HEK293T (cell line): ENCODE results near the gene MPND.

ENCODE experiments used
- CTCF ChIA-PET: fragments of 350-600 bp; formaldehyde crosslinking; extraction: SDS; loops from one replicate; lab custom pipeline; 2021; ENCODE audit warnings: antibody characterized with exemption, inconsistent platforms; lab: Yijun Ruan, JAX
- POLR2A ChIA-PET: fragments of 350-600 bp; formaldehyde crosslinking; extraction: SDS; loops from one replicate; lab custom pipeline; 2020; ENCODE audit warnings: antibody characterized with exemption, inconsistent platforms; lab: Yijun Ruan, JAX
- DNase-seq: peaks from one replicate; pipeline ENCODE4 v3.0.0; 2012; ENCODE audit warnings: mixed read lengths; ENCODE audit errors: extremely low spot score
- ARNT ChIP-seq: fragments of 450-650 bp; IDR thresholded peaks from 2 replicates; pipeline ENCODE4 v1.6.1; 2017; ENCODE audit warnings: mild to moderate bottlenecking
- BHLHE40 ChIP-seq: fragments of 450-650 bp; IDR thresholded peaks from 2 replicates; pipeline ENCODE4 v1.6.1; 2016; ENCODE audit warnings: mild to moderate bottlenecking, moderate library complexity, borderline replicate concordance
- CTBP1 ChIP-seq: fragments of 450-650 bp; IDR thresholded peaks from 2 replicates; pipeline ENCODE4 v1.6.1; 2016; ENCODE audit warnings: borderline replicate concordance
- ELF4 ChIP-seq: fragments of 450-650 bp; IDR thresholded peaks from 2 replicates; pipeline ENCODE4 v1.6.1; 2017; ENCODE audit warnings: antibody characterized with exemption
- FOXA1 ChIP-seq: fragments of 450-650 bp; IDR thresholded peaks from 2 replicates; pipeline ENCODE4 v1.6.1; 2016; ENCODE audit warnings: mild to moderate bottlenecking
- FOXK2 ChIP-seq: fragments of 450-650 bp; IDR thresholded peaks from 2 replicates; pipeline ENCODE4 v1.6.1; 2016; ENCODE audit warnings: mild to moderate bottlenecking
- FOXM1 ChIP-seq: fragments of 450-650 bp; IDR thresholded peaks from 2 replicates; pipeline ENCODE4 v1.6.1; 2017; ENCODE audit warnings: mild to moderate bottlenecking, borderline replicate concordance
- HDGF ChIP-seq: fragments of 450-650 bp; IDR thresholded peaks from 2 replicates; pipeline ENCODE4 v1.6.1; 2017; ENCODE audit warnings: antibody characterized with exemption, borderline replicate concordance
- L3MBTL2 ChIP-seq: fragments of 450-650 bp; conservative IDR thresholded peaks from 2 replicates; pipeline ENCODE4 v1.6.1; 2016; ENCODE audit warnings: mild to moderate bottlenecking
- LEF1 ChIP-seq: fragments of 450-650 bp; IDR thresholded peaks from 2 replicates; pipeline ENCODE4 v1.6.1; 2017; ENCODE audit warnings: mild to moderate bottlenecking, borderline replicate concordance
- NFRKB ChIP-seq: fragments of 450-650 bp; IDR thresholded peaks from 2 replicates; pipeline ENCODE4 v1.6.1; 2016; ENCODE audit warnings: mild to moderate bottlenecking, moderate library complexity
- SP1 ChIP-seq: fragments of 450-650 bp; IDR thresholded peaks from 2 replicates; pipeline ENCODE4 v1.6.1; 2017
- SUZ12 ChIP-seq: fragments of 450-650 bp; IDR thresholded peaks from 2 replicates; pipeline ENCODE4 v1.6.1; 2016; ENCODE audit warnings: mild to moderate bottlenecking
- TARDBP ChIP-seq: fragments of 450-650 bp; IDR thresholded peaks from 2 replicates; pipeline ENCODE4 v1.6.1; 2016
- ZNF384 ChIP-seq: fragments of 450-650 bp; IDR thresholded peaks from 2 replicates; pipeline ENCODE4 v1.6.1; 2016
- TF ChIP-seq, protein P1 (sequence below): fragments of 450-650 bp; IDR thresholded peaks from 2 replicates; pipeline ENCODE4 v1.6.1; 2016

The MPND gene

DNA sequence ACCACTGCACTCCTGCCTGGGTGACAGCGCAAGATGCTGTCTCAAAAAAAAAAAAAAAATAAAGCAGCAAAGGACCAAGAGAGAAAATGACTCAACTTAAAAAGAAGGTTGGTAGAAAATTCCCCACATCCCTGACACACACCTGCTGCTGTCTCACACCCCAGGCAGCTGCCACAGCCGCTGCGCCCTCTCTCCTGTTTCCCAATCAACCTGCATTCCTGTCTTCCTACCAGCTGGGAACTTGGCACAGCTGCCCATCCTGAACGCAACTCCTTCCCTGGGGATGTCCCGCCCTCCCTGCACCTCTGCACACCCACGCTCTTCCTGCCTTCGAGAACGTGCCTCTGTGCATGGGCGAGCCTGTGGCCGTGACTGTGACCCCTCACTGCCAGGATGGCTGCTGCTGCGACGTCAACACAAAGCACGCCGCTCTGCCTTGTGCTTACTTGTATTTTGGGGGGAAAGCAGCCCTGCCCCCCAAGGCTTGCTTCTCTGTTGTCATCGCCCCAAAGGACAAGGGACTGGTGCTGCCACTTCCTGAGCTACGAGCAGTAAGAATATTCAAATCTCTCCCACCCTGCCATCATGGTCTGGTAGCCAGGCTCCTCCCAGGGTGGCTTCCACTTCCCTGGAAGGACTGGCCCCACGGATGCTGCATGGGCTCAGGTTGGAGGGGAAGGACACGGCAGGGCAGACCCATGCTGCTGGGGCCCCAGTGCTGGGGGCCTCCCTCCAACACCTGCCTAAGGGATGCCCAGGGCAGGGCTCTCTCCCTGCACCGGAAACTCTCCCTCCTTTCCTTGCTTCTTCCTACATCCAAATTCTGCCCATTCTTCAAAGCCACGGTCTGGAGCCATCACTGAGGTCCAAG is 36.3 kb downstream of the MPND start:
- CTCF ChIA-PET: no interaction called here
- TF ChIP-seq FOXK2 (no peak), L3MBTL2 (no peak), FOXA1 (no peak)
- no peak for DNase-seq
- POLR2A ChIA-PET: no interaction called here

DNA sequence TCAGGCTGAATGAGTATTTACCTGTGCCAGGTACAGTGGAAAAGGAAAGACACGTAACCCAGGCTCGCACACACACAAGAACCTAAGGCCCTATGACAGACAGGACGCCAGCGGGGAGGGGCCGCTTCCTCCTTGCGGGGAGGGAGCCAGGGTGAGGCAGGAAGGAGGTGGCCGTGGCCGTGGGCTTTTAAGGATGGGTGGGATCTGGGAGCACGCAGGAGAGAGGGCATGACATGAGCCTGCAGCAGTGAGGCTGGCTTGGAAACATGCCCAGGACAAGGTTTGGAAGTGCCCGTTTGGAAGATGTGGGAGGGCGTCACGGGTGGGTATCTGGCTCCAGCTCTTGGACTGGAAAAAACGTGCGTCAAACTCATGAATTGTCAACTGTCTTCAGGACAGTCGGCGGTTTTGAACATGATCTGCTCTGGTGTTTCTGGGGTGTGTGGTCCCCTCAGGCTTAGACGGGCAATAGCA is 36.9 kb downstream of the MPND start:
- CTCF ChIA-PET: interaction anchor here (1.2 kb wide), 1 partner anchor 28 kb away, joined by 4 read pairs; no protein-coding TSS in a partner anchor
- DNase-seq: no peak
- TF ChIP-seq L3MBTL2 (no peak), BHLHE40 (no peak), ZNF384 (no peak), LEF1 (no peak), FOXA1 (no peak), SUZ12 (no peak), FOXK2 (no peak), ARNT (no peak), SP1 (no peak)
- TF ChIP-seq, protein P1, sequence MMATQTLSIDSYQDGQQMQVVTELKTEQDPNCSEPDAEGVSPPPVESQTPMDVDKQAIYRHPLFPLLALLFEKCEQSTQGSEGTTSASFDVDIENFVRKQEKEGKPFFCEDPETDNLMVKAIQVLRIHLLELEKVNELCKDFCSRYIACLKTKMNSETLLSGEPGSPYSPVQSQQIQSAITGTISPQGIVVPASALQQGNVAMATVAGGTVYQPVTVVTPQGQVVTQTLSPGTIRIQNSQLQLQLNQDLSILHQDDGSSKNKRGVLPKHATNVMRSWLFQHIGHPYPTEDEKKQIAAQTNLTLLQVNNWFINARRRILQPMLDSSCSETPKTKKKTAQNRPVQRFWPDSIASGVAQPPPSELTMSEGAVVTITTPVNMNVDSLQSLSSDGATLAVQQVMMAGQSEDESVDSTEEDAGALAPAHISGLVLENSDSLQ: no peak
- POLR2A ChIA-PET: interaction anchor here (1.0 kb wide), 1 partner anchor 22 kb away, joined by 3 read pairs; the partner anchor contains the start of gene CHAF1A

DNA sequence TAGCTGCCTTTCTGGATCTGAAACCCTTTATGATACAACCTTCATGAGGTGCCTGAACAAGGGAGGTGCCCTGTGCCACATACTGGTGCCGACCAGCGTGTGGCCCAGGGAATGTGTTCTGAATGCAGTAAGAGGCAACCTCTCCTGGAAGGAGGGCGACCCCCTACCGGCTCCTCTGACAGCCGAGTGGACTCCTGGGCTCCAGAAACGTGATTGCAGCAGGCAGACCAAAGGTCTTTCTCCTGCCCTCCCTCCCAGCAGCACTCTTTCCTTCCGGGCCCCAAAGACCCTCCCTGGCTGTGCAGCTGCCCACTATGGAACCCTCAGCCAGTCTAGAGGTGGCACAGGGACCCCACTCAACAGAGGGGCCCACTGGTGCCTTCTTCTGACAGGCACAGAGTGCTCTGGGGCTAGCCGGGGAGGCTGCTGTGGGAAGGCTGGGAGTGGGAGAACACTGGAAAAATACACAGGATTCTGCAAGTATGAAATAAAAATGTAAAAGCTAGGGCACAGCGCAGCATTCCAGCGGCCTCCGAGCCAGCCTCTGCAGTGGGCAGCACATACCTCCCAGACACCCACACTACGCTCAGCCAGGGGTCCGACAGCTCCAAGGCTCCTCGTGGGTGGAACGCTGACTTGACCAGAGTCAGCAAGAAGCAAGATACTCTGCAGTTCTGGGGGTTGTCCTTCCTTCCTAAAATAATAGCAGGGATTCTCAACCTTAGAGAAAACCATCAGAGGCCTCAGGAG is 42.1 kb downstream of the MPND start:
- no peak for DNase-seq
- CTCF ChIA-PET: no interaction called here
- TF ChIP-seq FOXA1: no peak
- no peak for TF ChIP-seq BHLHE40
- TF ChIP-seq LEF1: no peak
- no peak for TF ChIP-seq FOXM1
- POLR2A ChIA-PET: interaction anchor here (0.9 kb wide), 1 partner anchor 17 kb away, joined by 3 read pairs; no protein-coding TSS in a partner anchor

DNA sequence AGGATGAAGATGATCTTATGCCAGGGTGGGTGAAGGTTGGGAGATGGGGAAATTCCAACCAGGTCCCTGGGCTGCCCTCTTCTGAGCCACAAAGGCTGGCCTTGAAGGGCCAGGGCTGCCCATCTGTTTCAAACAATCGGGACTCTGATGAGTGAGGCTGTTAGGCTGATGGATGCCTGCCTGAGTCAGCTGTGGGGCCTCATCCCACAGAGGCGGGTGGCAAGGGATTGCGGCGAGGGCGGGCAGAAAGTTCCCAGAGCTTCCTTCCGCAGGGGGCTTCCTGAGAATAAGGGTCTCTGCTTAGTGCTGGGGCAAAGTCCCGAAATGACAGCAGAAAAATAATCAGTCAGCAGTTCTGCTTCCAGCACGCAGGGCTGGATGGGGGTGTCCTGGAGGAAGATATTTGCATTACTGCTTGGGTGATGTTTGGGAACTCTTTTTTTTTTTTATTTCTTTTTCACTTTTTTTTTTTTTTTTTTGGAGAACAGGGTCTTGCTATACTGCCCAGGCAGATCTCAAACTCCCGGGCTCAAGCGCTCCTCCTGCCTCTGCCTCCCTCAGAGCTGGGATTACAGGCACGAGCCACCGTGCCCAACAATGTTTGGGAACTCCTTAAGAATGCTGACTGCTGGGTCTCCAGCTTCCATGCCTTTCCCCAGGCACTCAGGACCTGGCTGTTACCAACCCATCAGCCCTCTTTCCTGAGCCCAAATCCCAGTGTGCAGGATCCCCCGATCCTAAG is 42.9 kb downstream of the MPND start:
- ChIA-PET CTCF (no interaction called here), POLR2A (interaction anchor here (0.9 kb wide), 2 partner anchors 16 to 44 kb away, joined by 3 read pairs; no protein-coding TSS in a partner anchor)
- TF ChIP-seq FOXM1 (no peak), L3MBTL2 (no peak), ZNF384 (0 out of 2 replicates have a peak, but pooled peaks have one; percentile 27)
- no peak for DNase-seq

DNA sequence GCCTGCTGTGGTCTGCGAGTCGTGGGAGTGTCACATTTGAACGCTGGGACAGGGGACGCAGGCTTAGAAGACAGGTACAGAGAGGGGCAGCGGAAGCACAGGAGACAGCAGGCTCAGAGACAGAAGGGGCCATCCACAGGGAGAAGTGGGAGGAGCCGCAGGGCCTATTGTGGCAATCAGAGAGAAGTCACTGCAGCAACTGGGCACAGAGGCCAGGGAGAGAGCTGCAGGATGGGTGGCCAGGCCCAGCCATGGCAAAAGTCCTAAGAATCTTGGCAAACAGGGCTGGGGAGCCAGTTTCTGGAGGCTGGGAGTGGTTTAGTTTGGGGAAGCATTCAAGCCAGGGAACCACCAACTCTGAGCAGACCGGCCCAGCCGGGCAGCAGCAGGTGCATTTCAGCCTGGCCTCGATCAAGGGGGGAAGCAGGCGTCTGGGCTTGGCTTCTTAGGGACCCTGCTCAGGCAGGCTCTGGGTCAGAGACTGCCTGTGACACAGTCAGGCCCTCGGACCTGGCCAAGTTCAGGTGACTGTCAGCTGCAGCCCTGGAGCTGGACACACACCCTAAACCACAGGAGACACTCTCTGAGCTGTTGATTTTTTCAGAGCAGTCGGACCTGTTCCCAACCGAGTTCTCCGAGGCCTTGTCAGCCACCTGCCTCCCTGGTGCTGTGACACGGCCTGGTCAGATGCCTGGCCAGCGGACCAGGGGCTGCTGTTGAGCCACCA is 45.1 kb downstream of the MPND start:
- no peak for DNase-seq
- ChIA-PET CTCF (interaction anchor here (1.6 kb wide), 1 partner anchor 12 kb away, joined by 4 read pairs; the partner anchor contains the start of gene SH3GL1), POLR2A (no interaction called here)
- TF ChIP-seq L3MBTL2 (no peak), FOXM1 (no peak), CTBP1 (no peak), ARNT (no peak), ZNF384 (no peak), LEF1 (no peak), TARDBP (no peak), ELF4 (no peak), NFRKB (no peak), HDGF (no peak), SUZ12 (no peak), BHLHE40 (no peak)
- TF ChIP-seq, protein P1: no peak

DNA sequence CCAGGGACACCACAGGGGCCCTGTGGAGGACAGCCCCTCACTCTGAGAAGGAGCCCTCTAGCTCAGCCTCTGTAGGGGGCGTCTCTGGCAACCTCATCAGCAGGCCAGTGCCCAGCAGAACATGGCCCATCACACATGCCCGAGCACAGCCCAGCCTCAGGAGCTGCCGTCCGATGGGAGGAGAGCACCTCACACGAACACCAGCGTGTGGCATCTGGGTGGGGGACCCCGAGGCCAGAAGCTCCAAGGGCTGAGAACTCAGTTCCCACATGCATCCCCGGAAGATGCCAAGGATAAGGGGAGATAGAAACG is 45.7 kb downstream of the MPND start:
- POLR2A ChIA-PET: no interaction called here
- TF ChIP-seq HDGF: no peak
- TF ChIP-seq, protein P1: no peak
- no peak for TF ChIP-seq ARNT
- TF ChIP-seq FOXA1: no peak
- TF ChIP-seq ELF4: no peak
- no peak for TF ChIP-seq LEF1
- TF ChIP-seq TARDBP: no peak
- no peak for TF ChIP-seq FOXK2
- no peak for TF ChIP-seq ZNF384
- TF ChIP-seq FOXM1: no peak
- no peak for TF ChIP-seq SP1
- TF ChIP-seq NFRKB: no peak
- no peak for TF ChIP-seq CTBP1
- no peak for TF ChIP-seq BHLHE40
- CTCF ChIA-PET: no interaction called here
- DNase-seq: no peak
